Right atrium auricular region (tissue), 2 donors: ENCODE data around the gene LAMTOR4. TPM values are rescaled to one million over a fixed set of nuclear protein-coding genes. Genes with fewer than 3 reads are reported as not detected.
A peak's percentile ranks its signal among the peaks of the same experiment; 100 is the strongest.
"Not testable (repeated sequence)": the region's sequence is repeated elsewhere in the genome, so short reads cannot be mapped to it uniquely, and the experiment has no call there.

Experiments
- DNase-seq: peaks from one replicate; pipeline ENCODE4 v3.0.0-alpha.2; 2019; ENCODE audit warnings: low spot score
- H3K27ac ChIP-seq, 2 donors: fragments of 200-600 bp; sonication (generic); 1 replicate in 1 of 2; 2 replicates in 1 of 2; pipeline ENCODE4 v1.5.1; 2016 to 2019
- H3K27me3 ChIP-seq, 2 donors: fragments of 200-600 bp; sonication (generic); one replicate each; pipeline versions ENCODE4 v1.5.1 to v1.6.0; 2017 to 2019
- H3K36me3 ChIP-seq: fragments of 200-600 bp; sonication (generic); one replicate; pipeline ENCODE4 v1.5.1; 2016
- H3K4me1 ChIP-seq, 2 donors: fragments of 200-600 bp; sonication (generic); one replicate each; pipeline versions ENCODE4 v1.5.1 to v1.6.0; 2017 to 2019
- H3K4me3 ChIP-seq, 2 donors: fragments of 200-600 bp; sonication (generic); 1 replicate in 1 of 2; 2 replicates in 1 of 2; pipeline ENCODE4 v1.5.1; 2017 to 2019; ENCODE audit warnings: mild to moderate bottlenecking in 1 of 2, moderate library complexity in 1 of 2
- H3K9me3 ChIP-seq, 2 donors: fragments of 200-600 bp; sonication (generic); one replicate each; pipeline ENCODE4 v1.5.1; 2019
- total RNA-seq, 2 donors: library from RNA; depleted of rRNA; stranded (reverse); fragments of >200 nt; gene quantifications; one replicate each; pipeline ENCODE4 v1.1.0, GENCODE V29; 2016
- TF ChIP-seq, protein P1 (sequence below), 2 donors: fragments of 200-600 bp; sonication (generic); IDR thresholded peaks; one replicate each; pipeline ENCODE4 v1.5.1; 2019; ENCODE audit warnings: antibody characterized with exemption in 2 of 2

LAMTOR4 gene
- total RNA-seq, 2 donors from 2014 or later = 153 to 168 TPM

- TF ChIP-seq, protein P1, sequence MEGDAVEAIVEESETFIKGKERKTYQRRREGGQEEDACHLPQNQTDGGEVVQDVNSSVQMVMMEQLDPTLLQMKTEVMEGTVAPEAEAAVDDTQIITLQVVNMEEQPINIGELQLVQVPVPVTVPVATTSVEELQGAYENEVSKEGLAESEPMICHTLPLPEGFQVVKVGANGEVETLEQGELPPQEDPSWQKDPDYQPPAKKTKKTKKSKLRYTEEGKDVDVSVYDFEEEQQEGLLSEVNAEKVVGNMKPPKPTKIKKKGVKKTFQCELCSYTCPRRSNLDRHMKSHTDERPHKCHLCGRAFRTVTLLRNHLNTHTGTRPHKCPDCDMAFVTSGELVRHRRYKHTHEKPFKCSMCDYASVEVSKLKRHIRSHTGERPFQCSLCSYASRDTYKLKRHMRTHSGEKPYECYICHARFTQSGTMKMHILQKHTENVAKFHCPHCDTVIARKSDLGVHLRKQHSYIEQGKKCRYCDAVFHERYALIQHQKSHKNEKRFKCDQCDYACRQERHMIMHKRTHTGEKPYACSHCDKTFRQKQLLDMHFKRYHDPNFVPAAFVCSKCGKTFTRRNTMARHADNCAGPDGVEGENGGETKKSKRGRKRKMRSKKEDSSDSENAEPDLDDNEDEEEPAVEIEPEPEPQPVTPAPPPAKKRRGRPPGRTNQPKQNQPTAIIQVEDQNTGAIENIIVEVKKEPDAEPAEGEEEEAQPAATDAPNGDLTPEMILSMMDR (IDR thresholded peaks at IDR 0.05) = no peak
- H3K36me3 ChIP-seq = no peaks in the 10 kb centered on the region
- no peaks in the 10 kb centered on the region for H3K4me1 ChIP-seq
- no peak overlapping the region for H3K27ac ChIP-seq
- no peak for DNase-seq
- no peak overlapping the region for H3K4me3 ChIP-seq
- no peaks in the 10 kb centered on the region for H3K9me3 ChIP-seq
- H3K27me3 ChIP-seq = no peaks in the 10 kb centered on the region
These were observed 37.0 kb downstream of the LAMTOR4 start for GRCh38 chr7:100185726-100186125.

DNA sequence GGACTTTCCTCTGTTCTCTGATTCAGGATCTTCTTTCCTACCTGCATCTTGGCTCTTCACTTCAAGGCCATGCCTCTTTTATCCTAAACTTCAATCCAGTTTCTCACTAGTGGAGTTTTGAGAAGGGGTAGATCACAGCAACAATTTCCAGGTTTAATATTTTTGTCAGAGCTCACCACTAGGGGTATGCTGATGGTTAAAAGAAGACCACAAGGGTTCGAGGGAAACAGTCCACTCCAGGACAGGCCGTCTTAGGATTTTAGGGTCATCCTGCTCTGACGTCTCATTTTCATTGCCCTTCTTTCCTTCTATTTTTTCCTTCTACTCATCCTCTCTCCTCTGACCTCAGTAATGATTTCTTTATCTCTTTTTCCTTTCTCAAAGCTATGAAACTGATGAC, 40.3 kb downstream of the LAMTOR4 start:
- Histone ChIP-seq H3K4me3 (no peak overlapping the region), H3K9me3 (no peaks in the 10 kb centered on the region)
- TF ChIP-seq, protein P1 (IDR thresholded peaks at IDR 0.05) = no peak

GRCh38 chr7:100190048-100190711, 41.5 kb downstream of the LAMTOR4 start:
- TF ChIP-seq, protein P1 (IDR thresholded peaks at IDR 0.05) = peak in 1 of 2 donors; percentile 52
- Histone ChIP-seq H3K4me3 (no peak overlapping the region), H3K27me3 (no peaks in the 10 kb centered on the region), H3K9me3 (no peaks in the 10 kb centered on the region), H3K27ac (no peak overlapping the region), H3K36me3 (no peaks in the 10 kb centered on the region), H3K4me1 (no peaks in the 10 kb centered on the region)
- DNase-seq = no peak

More for the DNA sequence above, 40.3 kb downstream of the LAMTOR4 start:
- no peak for DNase-seq
- H3K36me3 ChIP-seq = no peaks in the 10 kb centered on the region
- H3K4me1 ChIP-seq = no peaks in the 10 kb centered on the region
- H3K27ac ChIP-seq = no peak overlapping the region
- no peaks in the 10 kb centered on the region for H3K27me3 ChIP-seq

GRCh38 chr7:100191775-100192174, 43.1 kb downstream of the LAMTOR4 start:
- TF ChIP-seq, protein P1 (IDR thresholded peaks at IDR 0.05) = no peak
- Histone ChIP-seq H3K4me1 (no peaks in the 10 kb centered on the region), H3K9me3 (no peaks in the 10 kb centered on the region), H3K27ac (no peak overlapping the region), H3K27me3 (no peaks in the 10 kb centered on the region), H3K36me3 (no peaks in the 10 kb centered on the region), H3K4me3 (no peak overlapping the region)
- DNase-seq = no peak

DNA sequence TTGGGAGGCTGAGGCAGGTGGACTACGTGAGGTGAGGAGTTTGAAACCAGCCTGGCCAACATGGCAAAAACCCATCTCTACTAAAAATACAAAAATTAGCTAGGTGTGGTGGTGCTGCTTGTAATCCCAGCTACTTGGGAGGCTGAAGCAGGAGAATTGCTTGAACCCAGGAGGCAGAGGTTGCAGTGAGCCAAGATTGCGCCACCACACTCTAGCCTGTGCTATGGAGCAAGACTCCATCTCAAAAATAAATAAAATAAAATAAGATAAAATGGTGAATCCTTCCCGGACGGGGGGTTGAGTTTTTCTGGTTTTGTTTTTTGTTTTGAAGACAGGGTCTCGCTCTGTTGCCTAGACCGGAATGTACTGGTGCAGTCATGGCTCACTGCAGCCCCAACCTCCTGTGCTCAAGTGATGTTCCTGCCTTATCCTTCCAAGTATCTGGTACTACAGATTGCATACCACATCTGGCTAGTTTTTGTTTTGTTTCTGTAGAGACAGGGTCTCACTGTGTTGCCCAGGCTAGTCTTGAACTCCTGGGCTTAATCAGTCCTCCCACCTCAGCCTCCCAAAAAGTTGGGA, 43.7 kb downstream of the LAMTOR4 start:
- not testable (repeated sequence) for DNase-seq, H3K4me1 ChIP-seq, H3K9me3 ChIP-seq, H3K27ac ChIP-seq, H3K27me3 ChIP-seq, H3K36me3 ChIP-seq, H3K4me3 ChIP-seq

GRCh38 chr7:100192969-100193368, 44.3 kb downstream of the LAMTOR4 start:
- Histone ChIP-seq H3K9me3 (no peaks in the 10 kb centered on the region), H3K4me3 (no peak overlapping the region), H3K27me3 (no peaks in the 10 kb centered on the region), H3K27ac (no peak overlapping the region), H3K36me3 (no peaks in the 10 kb centered on the region), H3K4me1 (no peaks in the 10 kb centered on the region)
- TF ChIP-seq, protein P1 (IDR thresholded peaks at IDR 0.05) = no peak
- DNase-seq = no peak
